GM23338 (cell line): ENCODE results near the gene DENND5B. TPM values are rescaled to one million over a fixed set of nuclear protein-coding genes. Genes with fewer than 3 reads are reported as not detected.

ENCODE experiments used
- ATAC-seq: fragments of 200-7000 bp; cut with Tn5 transposase; 3 replicates; pipeline ENCODE4 v1.9.1; 2020
- DNase-seq: peaks from one replicate; pipeline ENCODE4 v3.0.0-alpha.2; 2015; ENCODE audit warnings: low spot score
- H2AFZ ChIP-seq: fragments of 200-600 bp; sonication (generic); 2 replicates; pipeline ENCODE4 v1.8.0; 2016; ENCODE audit warnings: antibody characterized with exemption, mild to moderate bottlenecking, moderate library complexity
- H3F3A ChIP-seq: fragments of 200-600 bp; sonication (generic); replicated peaks from 2 replicates; pipeline ENCODE4 v1.8.0; 2017; ENCODE audit warnings: antibody characterized with exemption, mixed run types, low read depth
- H3K27ac ChIP-seq: fragments of 200-600 bp; sonication (generic); 2 replicates; pipeline ENCODE4 v1.6.1; 2016; ENCODE audit warnings: low read depth
- H3K27me3 ChIP-seq: fragments of 200-600 bp; sonication (generic); 2 replicates; pipeline ENCODE4 v1.8.0; 2016; ENCODE audit warnings: mild to moderate bottlenecking, mixed run types, moderate library complexity; ENCODE audit not compliant: insufficient read depth
- H3K36me3 ChIP-seq: fragments of 200-600 bp; sonication (generic); 2 replicates; pipeline ENCODE4 v1.8.0; 2016; ENCODE audit warnings: mild to moderate bottlenecking; ENCODE audit not compliant: insufficient read depth
- H3K4me1 ChIP-seq: fragments of 200-600 bp; sonication (generic); 2 replicates; pipeline ENCODE4 v1.8.0; 2016; ENCODE audit warnings: mild to moderate bottlenecking, moderate library complexity; ENCODE audit not compliant: insufficient read depth
- H3K4me2 ChIP-seq: fragments of 200-600 bp; sonication (generic); 2 replicates; pipeline ENCODE4 v1.7.1; 2017; ENCODE audit warnings: mixed run types
- H3K4me3 ChIP-seq: fragments of 200-600 bp; sonication (generic); 2 replicates; pipeline ENCODE4 v1.6.1; 2016; ENCODE audit warnings: mixed run types
- H3K79me2 ChIP-seq: fragments of 200-600 bp; sonication (generic); replicated peaks from 2 replicates; pipeline ENCODE4 v1.8.0; 2017; ENCODE audit warnings: mild to moderate bottlenecking; ENCODE audit not compliant: insufficient read depth
- H3K9me2 ChIP-seq: fragments of 200-600 bp; sonication (generic); 2 replicates; pipeline ENCODE4 v1.8.0; 2017; ENCODE audit not compliant: insufficient read depth
- H4K20me1 ChIP-seq: fragments of 200-600 bp; sonication (generic); replicated peaks from 2 replicates; pipeline ENCODE4 v1.8.0; 2017; ENCODE audit warnings: mild to moderate bottlenecking; ENCODE audit not compliant: insufficient read depth
- H3K27ac Mint-ChIP-seq: 2 replicates; pipeline ENCODE4 v1.8.0; 2020; ENCODE audit warnings: inconsistent platforms, mild to moderate bottlenecking, moderate library complexity, mixed read lengths
- H3K27me3 Mint-ChIP-seq: 3 replicates; pipeline ENCODE4 v1.8.0; 2022; ENCODE audit warnings: low read depth, mild to moderate bottlenecking, moderate library complexity, mixed read lengths, inconsistent platforms; ENCODE audit not compliant: insufficient read depth, poor library complexity
- H3K36me3 Mint-ChIP-seq: 3 replicates; pipeline ENCODE4 v1.8.0; 2021; ENCODE audit warnings: low read depth, mild to moderate bottlenecking, inconsistent platforms, moderate library complexity, mixed read lengths
- H3K4me1 Mint-ChIP-seq: 3 replicates; pipeline ENCODE4 v1.8.0; 2020; ENCODE audit warnings: mild to moderate bottlenecking, inconsistent platforms, mixed read lengths
- H3K4me3 Mint-ChIP-seq: 3 replicates; pipeline ENCODE4 v1.8.0; 2021; ENCODE audit warnings: moderate library complexity, mild to moderate bottlenecking, inconsistent platforms, mixed read lengths
- H3K9me3 Mint-ChIP-seq: 3 replicates; pipeline ENCODE4 v1.8.0; 2020; ENCODE audit warnings: moderate library complexity, mild to moderate bottlenecking, inconsistent platforms, mixed read lengths
- CREB1 ChIP-seq: fragments of 250-450 bp; sonication (Bioruptor Pico); IDR thresholded peaks from 2 replicates; pipeline ENCODE4 v1.5.0; 2020; ENCODE audit warnings: low read depth, mild to moderate bottlenecking, moderate library complexity
- EZH2phosphoT487 ChIP-seq: fragments of 200-600 bp; sonication (generic); IDR thresholded peaks from one replicate; pipeline ENCODE4 v1.8.1; 2018; ENCODE audit warnings: antibody characterized with exemption; ENCODE audit not compliant: unreplicated experiment
- JUNB ChIP-seq: IDR thresholded peaks from one replicate; pipeline ENCODE4 v1.6.1; 2016; ENCODE audit warnings: antibody characterized with exemption; ENCODE audit not compliant: unreplicated experiment
- NANOG ChIP-seq: IDR thresholded peaks from 2 replicates; pipeline ENCODE4 v1.6.1; 2016; ENCODE audit warnings: antibody characterized with exemption, borderline replicate concordance
- POLR2AphosphoS5 ChIP-seq: IDR thresholded peaks from 2 replicates; pipeline ENCODE4 v1.6.1; 2016; ENCODE audit warnings: antibody characterized with exemption, low read depth
- STAT1 ChIP-seq: IDR thresholded peaks from one replicate; pipeline ENCODE4 v1.6.1; 2016; ENCODE audit warnings: antibody characterized with exemption; ENCODE audit not compliant: unreplicated experiment
- ZNF114 ChIP-seq: fragments of 250-450 bp; sonication (Bioruptor Pico); IDR thresholded peaks from 2 replicates; pipeline ENCODE4 v1.5.0; 2020; ENCODE audit warnings: mild to moderate bottlenecking, moderate library complexity
- ZNF331 ChIP-seq: fragments of 250-450 bp; sonication (Bioruptor Pico); IDR thresholded peaks from 2 replicates; pipeline ENCODE4 v1.5.0; 2020; ENCODE audit warnings: low read depth, mild to moderate bottlenecking, moderate library complexity
- polyA plus RNA-seq: library from polyadenylated mRNA; unstranded; fragments of >200 nt; fragmentation: Nextera tagmentation; extraction: Ambion mirVana; gene quantifications from 2 replicates; pipeline ENCODE4 v1.2.1, GENCODE V29; 2016
- total RNA-seq: library from RNA; depleted of rRNA; stranded (reverse); fragments of >200 nt; shearing (Covaris generic); gene quantifications from 2 replicates; pipeline ENCODE4 v1.2.3, GENCODE V29; 2014
- TF ChIP-seq, protein P1 (sequence below): fragments of 250-450 bp; sonication (Bioruptor Pico); IDR thresholded peaks from 2 replicates; pipeline ENCODE4 v1.5.0; 2020; ENCODE audit warnings: mild to moderate bottlenecking, moderate library complexity
- TF ChIP-seq, protein P2 (sequence below): IDR thresholded peaks from 2 replicates; pipeline ENCODE4 v1.6.1; 2016; ENCODE audit warnings: antibody characterized with exemption
- TF ChIP-seq, protein P3 (sequence below), 2 experiments: fragments of 200-600 bp in 1 of 2; sonication (generic) in 1 of 2; conservative IDR thresholded peaks; 2 replicates each; pipeline versions ENCODE4 v1.5.1 to v1.6.1; 2016 to 2017; ENCODE audit warnings: antibody characterized with exemption in 2 of 2, low read depth in 2 of 2, mild to moderate bottlenecking in 2 of 2, moderate library complexity in 1 of 2
- TF ChIP-seq, protein P4 (sequence below): IDR thresholded peaks from one replicate; pipeline ENCODE4 v1.6.1; 2018; ENCODE audit warnings: antibody characterized with exemption; ENCODE audit not compliant: unreplicated experiment

DENND5B gene
- total and polyA plus RNA-seq, 2 experiments from 2014 or later, result 6.5 to 17.2 TPM

DNA sequence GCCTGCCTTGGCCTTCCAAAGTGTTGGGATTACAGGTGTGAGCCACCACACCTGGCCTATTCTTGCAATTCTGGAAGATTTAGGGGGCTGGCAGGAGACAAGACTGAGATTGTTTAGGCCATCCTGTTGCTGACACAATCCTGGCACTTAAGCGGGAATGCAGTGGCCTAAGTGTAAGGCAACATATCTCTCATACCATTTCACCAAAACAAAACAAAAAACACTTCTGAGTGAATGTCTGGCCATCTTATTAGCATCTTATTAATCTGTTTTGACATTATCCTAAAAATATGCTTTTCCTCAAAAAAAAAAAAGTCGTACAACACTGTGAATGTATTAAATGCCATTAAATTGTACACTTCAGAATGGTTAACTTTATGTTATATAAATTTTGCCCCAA, 67.6 kb downstream of the DENND5B start (continued):
- TF ChIP-seq, protein P1, sequence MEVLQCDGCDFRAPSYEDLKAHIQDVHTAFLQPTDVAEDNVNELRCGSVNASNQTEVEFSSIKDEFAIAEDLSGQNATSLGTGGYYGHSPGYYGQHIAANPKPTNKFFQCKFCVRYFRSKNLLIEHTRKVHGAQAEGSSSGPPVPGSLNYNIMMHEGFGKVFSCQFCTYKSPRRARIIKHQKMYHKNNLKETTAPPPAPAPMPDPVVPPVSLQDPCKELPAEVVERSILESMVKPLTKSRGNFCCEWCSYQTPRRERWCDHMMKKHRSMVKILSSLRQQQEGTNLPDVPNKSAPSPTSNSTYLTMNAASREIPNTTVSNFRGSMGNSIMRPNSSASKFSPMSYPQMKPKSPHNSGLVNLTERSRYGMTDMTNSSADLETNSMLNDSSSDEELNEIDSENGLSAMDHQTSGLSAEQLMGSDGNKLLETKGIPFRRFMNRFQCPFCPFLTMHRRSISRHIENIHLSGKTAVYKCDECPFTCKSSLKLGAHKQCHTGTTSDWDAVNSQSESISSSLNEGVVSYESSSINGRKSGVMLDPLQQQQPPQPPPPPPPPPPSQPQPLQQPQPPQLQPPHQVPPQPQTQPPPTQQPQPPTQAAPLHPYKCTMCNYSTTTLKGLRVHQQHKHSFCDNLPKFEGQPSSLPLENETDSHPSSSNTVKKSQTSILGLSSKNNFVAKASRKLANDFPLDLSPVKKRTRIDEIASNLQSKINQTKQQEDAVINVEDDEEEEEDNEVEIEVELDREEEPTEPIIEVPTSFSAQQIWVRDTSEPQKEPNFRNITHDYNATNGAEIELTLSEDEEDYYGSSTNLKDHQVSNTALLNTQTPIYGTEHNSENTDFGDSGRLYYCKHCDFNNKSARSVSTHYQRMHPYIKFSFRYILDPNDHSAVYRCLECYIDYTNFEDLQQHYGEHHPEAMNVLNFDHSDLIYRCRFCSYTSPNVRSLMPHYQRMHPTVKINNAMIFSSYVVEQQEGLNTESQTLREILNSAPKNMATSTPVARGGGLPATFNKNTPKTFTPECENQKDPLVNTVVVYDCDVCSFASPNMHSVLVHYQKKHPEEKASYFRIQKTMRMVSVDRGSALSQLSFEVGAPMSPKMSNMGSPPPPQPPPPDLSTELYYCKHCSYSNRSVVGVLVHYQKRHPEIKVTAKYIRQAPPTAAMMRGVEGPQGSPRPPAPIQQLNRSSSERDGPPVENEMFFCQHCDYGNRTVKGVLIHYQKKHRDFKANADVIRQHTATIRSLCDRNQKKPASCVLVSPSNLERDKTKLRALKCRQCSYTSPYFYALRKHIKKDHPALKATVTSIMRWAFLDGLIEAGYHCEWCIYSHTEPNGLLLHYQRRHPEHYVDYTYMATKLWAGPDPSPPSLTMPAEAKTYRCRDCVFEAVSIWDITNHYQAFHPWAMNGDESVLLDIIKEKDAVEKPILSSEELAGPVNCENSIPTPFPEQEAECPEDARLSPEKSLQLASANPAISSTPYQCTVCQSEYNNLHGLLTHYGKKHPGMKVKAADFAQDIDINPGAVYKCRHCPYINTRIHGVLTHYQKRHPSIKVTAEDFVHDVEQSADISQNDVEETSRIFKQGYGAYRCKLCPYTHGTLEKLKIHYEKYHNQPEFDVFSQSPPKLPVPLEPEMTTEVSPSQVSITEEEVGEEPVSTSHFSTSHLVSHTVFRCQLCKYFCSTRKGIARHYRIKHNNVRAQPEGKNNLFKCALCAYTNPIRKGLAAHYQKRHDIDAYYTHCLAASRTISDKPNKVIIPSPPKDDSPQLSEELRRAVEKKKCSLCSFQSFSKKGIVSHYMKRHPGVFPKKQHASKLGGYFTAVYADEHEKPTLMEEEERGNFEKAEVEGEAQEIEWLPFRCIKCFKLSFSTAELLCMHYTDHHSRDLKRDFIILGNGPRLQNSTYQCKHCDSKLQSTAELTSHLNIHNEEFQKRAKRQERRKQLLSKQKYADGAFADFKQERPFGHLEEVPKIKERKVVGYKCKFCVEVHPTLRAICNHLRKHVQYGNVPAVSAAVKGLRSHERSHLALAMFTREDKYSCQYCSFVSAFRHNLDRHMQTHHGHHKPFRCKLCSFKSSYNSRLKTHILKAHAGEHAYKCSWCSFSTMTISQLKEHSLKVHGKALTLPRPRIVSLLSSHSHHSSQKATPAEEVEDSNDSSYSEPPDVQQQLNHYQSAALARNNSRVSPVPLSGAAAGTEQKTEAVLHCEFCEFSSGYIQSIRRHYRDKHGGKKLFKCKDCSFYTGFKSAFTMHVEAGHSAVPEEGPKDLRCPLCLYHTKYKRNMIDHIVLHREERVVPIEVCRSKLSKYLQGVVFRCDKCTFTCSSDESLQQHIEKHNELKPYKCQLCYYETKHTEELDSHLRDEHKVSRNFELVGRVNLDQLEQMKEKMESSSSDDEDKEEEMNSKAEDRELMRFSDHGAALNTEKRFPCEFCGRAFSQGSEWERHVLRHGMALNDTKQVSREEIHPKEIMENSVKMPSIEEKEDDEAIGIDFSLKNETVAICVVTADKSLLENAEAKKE (CRISPR knock-in tag), result no peak
- TF ChIP-seq, protein P2, sequence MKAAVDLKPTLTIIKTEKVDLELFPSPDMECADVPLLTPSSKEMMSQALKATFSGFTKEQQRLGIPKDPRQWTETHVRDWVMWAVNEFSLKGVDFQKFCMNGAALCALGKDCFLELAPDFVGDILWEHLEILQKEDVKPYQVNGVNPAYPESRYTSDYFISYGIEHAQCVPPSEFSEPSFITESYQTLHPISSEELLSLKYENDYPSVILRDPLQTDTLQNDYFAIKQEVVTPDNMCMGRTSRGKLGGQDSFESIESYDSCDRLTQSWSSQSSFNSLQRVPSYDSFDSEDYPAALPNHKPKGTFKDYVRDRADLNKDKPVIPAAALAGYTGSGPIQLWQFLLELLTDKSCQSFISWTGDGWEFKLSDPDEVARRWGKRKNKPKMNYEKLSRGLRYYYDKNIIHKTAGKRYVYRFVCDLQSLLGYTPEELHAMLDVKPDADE, result no peak
- no peak for TF ChIP-seq STAT1
- no peak for TF ChIP-seq ZNF114 (CRISPR knock-in tag)

DNA sequence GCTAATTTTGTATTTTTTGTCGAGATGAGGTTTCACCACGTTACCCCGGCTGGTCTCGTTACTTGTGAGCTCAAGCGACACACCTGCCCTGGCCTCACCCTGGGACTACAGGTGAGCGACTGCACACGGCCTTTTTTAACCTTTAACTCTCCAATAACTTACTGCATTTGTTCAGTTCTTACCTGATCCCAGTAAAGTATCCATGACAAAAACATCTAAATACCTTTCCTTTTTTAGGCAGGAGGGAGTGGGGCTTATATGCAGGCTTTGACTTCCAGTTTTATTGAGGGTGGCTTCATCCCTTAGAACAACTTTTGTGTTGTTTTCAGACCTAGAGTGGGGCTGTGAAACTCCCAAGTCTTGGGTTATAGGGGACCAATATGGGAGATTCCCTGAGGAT, 68.3 kb downstream of the DENND5B start:
- peak; percentile 24 for ATAC-seq
- H3K27ac Mint-ChIP-seq, result peak overlapping the region; percentile 87
- H3K36me3 ChIP-seq, result no peaks in the 10 kb centered on the region
- no peak overlapping the region for H3K4me3 ChIP-seq
- no peaks in the 10 kb centered on the region for H3K9me3 Mint-ChIP-seq
- H3K4me1 Mint-ChIP-seq, result peaks cover 58% of the 10 kb centered on the region
- H3K27me3 ChIP-seq, result no peaks in the 10 kb centered on the region
- H3K9me2 ChIP-seq, result no peaks in the 10 kb centered on the region
- H3K4me1 ChIP-seq, result peaks cover 66% of the 10 kb centered on the region
- no peaks in the 10 kb centered on the region for H3K36me3 Mint-ChIP-seq
- no peak overlapping the region for H3K4me3 Mint-ChIP-seq
- H2AFZ ChIP-seq, result no peak overlapping the region
- peak overlapping the region; percentile 3 for H3K4me2 ChIP-seq
- H3K27ac ChIP-seq, result peak overlapping the region; percentile 51
- H3F3A ChIP-seq, result no peaks in the 10 kb centered on the region
- H3K79me2 ChIP-seq, result peaks cover 21% of the 10 kb centered on the region; the same call in 1 of the 2 replicates
- peaks cover 2% of the 10 kb centered on the region for H3K27me3 Mint-ChIP-seq
- peak; percentile 47 for DNase-seq
- H4K20me1 ChIP-seq, result no peaks in the 10 kb centered on the region
- TF ChIP-seq ZNF331 (CRISPR knock-in tag), result no peak
- TF ChIP-seq, protein P2, result no peak
- no peak for TF ChIP-seq NANOG
- TF ChIP-seq, protein P3, sequence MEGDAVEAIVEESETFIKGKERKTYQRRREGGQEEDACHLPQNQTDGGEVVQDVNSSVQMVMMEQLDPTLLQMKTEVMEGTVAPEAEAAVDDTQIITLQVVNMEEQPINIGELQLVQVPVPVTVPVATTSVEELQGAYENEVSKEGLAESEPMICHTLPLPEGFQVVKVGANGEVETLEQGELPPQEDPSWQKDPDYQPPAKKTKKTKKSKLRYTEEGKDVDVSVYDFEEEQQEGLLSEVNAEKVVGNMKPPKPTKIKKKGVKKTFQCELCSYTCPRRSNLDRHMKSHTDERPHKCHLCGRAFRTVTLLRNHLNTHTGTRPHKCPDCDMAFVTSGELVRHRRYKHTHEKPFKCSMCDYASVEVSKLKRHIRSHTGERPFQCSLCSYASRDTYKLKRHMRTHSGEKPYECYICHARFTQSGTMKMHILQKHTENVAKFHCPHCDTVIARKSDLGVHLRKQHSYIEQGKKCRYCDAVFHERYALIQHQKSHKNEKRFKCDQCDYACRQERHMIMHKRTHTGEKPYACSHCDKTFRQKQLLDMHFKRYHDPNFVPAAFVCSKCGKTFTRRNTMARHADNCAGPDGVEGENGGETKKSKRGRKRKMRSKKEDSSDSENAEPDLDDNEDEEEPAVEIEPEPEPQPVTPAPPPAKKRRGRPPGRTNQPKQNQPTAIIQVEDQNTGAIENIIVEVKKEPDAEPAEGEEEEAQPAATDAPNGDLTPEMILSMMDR (conservative IDR thresholded peaks at IDR 0.05; ENCODE audit: low read depth in 2 of 2), result no peak
- TF ChIP-seq POLR2AphosphoS5, result no peak
- TF ChIP-seq EZH2phosphoT487, result no peak
- no peak for TF ChIP-seq CREB1 (CRISPR knock-in tag)
- no peak for TF ChIP-seq JUNB
- TF ChIP-seq, protein P4, sequence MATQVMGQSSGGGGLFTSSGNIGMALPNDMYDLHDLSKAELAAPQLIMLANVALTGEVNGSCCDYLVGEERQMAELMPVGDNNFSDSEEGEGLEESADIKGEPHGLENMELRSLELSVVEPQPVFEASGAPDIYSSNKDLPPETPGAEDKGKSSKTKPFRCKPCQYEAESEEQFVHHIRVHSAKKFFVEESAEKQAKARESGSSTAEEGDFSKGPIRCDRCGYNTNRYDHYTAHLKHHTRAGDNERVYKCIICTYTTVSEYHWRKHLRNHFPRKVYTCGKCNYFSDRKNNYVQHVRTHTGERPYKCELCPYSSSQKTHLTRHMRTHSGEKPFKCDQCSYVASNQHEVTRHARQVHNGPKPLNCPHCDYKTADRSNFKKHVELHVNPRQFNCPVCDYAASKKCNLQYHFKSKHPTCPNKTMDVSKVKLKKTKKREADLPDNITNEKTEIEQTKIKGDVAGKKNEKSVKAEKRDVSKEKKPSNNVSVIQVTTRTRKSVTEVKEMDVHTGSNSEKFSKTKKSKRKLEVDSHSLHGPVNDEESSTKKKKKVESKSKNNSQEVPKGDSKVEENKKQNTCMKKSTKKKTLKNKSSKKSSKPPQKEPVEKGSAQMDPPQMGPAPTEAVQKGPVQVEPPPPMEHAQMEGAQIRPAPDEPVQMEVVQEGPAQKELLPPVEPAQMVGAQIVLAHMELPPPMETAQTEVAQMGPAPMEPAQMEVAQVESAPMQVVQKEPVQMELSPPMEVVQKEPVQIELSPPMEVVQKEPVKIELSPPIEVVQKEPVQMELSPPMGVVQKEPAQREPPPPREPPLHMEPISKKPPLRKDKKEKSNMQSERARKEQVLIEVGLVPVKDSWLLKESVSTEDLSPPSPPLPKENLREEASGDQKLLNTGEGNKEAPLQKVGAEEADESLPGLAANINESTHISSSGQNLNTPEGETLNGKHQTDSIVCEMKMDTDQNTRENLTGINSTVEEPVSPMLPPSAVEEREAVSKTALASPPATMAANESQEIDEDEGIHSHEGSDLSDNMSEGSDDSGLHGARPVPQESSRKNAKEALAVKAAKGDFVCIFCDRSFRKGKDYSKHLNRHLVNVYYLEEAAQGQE, result no peak
- no peak for TF ChIP-seq ZNF114 (CRISPR knock-in tag)
